Natural killer cell (primary cell): ENCODE measurements around the gene AWAT1. TPM values are rescaled to one million over a fixed set of nuclear protein-coding genes. Genes with fewer than 3 reads are reported as not detected.
"Not testable (repeated sequence)": the region's sequence is repeated elsewhere in the genome, so short reads cannot be mapped to it uniquely, and the experiment has no call there.

Source experiments
- ATAC-seq, 3 donors: fragments of 150-1000 bp in 2 of 3; fragments of 200-7000 bp in 1 of 3; cut with Tn5 transposase; 1 replicate in 1 of 3; 2 replicates in 2 of 3; pipeline ENCODE4 v1.10.0; 2021; ENCODE audit warnings: mild to moderate bottlenecking in 2 of 3, moderate library complexity in 2 of 3
- DNase-seq, 2 donors: peaks; one replicate each; pipeline versions ENCODE4 v3.0.0 to v3.0.0-alpha.2; 2013 to 2021; ENCODE audit warnings: mixed read lengths in 1 of 2
- H3K27ac ChIP-seq: one replicate; pipeline ENCODE4 v1.5.1; 2013; ENCODE audit warnings: mild to moderate bottlenecking, low read length
- H3K27me3 ChIP-seq: one replicate; pipeline ENCODE4 v1.6.1; 2013; ENCODE audit warnings: low read length; ENCODE audit not compliant: control insufficient read depth, insufficient read depth
- H3K36me3 ChIP-seq: one replicate; pipeline ENCODE4 v1.6.1; 2013; ENCODE audit warnings: low read length; ENCODE audit not compliant: control insufficient read depth, insufficient read depth
- H3K4me1 ChIP-seq: one replicate; pipeline ENCODE4 v1.6.1; 2013; ENCODE audit warnings: low read length; ENCODE audit not compliant: control insufficient read depth, insufficient read depth
- H3K4me3 ChIP-seq: one replicate; pipeline ENCODE4 v1.5.1; 2013; ENCODE audit warnings: low read length
- H3K9me3 ChIP-seq: one replicate; pipeline ENCODE4 v1.6.1; 2013; ENCODE audit warnings: low read length; ENCODE audit not compliant: control insufficient read depth, insufficient read depth
- H3K27ac Mint-ChIP-seq, 2 donors: one replicate each; pipeline ENCODE4 v1.8.0; 2022; ENCODE audit warnings: mild to moderate bottlenecking in 2 of 2, mixed read lengths in 2 of 2, moderate library complexity in 1 of 2
- H3K27me3 Mint-ChIP-seq, 2 donors: one replicate each; pipeline ENCODE4 v1.8.0; 2022; ENCODE audit warnings: low read depth in 2 of 2, mixed read lengths in 2 of 2
- H3K36me3 Mint-ChIP-seq: one replicate; pipeline ENCODE4 v1.8.0; 2022; ENCODE audit warnings: mixed read lengths
- H3K4me1 Mint-ChIP-seq, 2 donors: one replicate each; pipeline ENCODE4 v1.8.0; 2022; ENCODE audit warnings: mixed read lengths in 2 of 2
- H3K4me3 Mint-ChIP-seq: one replicate; pipeline ENCODE4 v1.8.0; 2022; ENCODE audit warnings: mild to moderate bottlenecking, moderate library complexity, mixed read lengths
- H3K9me3 Mint-ChIP-seq, 2 donors: one replicate each; pipeline ENCODE4 v1.8.0; 2022; ENCODE audit warnings: mixed read lengths in 2 of 2
- WGBS: methylation state at CpG from one replicate; pipeline ENCODE4 v1.1.7; 2013; ENCODE audit warnings: missing lambda C conversion rate; ENCODE audit not compliant: insufficient coverage; 5-methylcytosine and 5-hydroxymethylcytosine counted together
- intact Hi-C: fragments of 100-400 bp; cut with micrococcal nuclease; formaldehyde crosslinking; loops from one replicate; pipeline ENCODE4 v1.14.2; 2022
- total RNA-seq, 4 donors: library from RNA; stranded (reverse); fragments of 120-200 nt in 1 of 4; gene quantifications; one replicate each; pipeline versions ENCODE4 v1.2.3 to v1.2.4, GENCODE V29; 2013 to 2022
- TF ChIP-seq, protein P1 (sequence below): fragments of 200-600 bp; IDR thresholded peaks from one replicate; pipeline ENCODE4 v1.8.0; 2022; ENCODE audit warnings: antibody characterized with exemption

AWAT1 gene
- total RNA-seq, 3 donors from 2014 or later (not counting 1 experiment from before 2014, with no cell fraction given): not detected

DNA sequence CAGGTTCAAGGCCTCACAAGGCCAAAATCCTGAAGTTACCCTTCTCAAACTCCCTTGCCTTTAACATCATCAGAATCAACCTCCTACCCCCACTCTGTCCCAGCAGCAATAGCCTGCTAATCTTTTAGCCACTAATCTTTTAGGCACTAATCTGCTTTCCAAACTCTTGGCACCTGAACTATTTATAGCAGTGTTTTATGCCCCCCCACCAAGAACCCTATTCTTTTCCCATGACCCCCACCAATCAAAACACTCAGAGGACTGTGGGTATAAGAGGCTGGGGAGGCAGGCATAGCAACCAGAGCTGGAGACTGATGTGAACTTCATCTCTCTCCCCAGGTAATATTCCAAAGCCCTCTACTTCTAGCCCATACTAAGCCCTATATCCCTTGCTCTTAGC is 33.6 kb downstream of the AWAT1 start, which contains the start of gene ARR3:
TSS of gene ARR3 (plus strand) at position 301 of the 400 bp plus-strand sequence. CDS start 1,052 bp downstream, outside the sequence.
- TF ChIP-seq, protein P1, sequence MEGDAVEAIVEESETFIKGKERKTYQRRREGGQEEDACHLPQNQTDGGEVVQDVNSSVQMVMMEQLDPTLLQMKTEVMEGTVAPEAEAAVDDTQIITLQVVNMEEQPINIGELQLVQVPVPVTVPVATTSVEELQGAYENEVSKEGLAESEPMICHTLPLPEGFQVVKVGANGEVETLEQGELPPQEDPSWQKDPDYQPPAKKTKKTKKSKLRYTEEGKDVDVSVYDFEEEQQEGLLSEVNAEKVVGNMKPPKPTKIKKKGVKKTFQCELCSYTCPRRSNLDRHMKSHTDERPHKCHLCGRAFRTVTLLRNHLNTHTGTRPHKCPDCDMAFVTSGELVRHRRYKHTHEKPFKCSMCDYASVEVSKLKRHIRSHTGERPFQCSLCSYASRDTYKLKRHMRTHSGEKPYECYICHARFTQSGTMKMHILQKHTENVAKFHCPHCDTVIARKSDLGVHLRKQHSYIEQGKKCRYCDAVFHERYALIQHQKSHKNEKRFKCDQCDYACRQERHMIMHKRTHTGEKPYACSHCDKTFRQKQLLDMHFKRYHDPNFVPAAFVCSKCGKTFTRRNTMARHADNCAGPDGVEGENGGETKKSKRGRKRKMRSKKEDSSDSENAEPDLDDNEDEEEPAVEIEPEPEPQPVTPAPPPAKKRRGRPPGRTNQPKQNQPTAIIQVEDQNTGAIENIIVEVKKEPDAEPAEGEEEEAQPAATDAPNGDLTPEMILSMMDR: no peak
- no peaks in the 10 kb centered on the region for H3K9me3 Mint-ChIP-seq
- intact Hi-C loops: no loop called here

DNA sequence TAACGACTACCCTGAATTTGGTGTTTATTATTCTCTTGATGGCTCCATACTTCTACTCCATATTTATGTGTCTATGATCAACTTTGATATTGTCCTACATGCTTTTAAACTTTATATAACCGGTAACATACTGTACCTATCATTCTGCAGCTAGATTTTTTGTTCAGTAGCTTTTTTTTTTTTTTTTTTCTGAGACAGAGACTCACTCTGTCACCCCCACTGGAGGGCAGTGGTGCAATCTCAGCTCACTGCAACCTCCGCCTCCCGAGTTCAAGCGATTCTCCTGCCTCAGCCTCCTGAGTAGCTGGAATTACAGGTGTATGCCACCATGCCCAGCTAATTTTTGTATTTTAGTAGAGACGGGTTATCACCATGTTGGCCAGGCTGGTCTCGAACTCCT is 39.6 kb downstream of the AWAT1 start:
- DNase-seq, H3K36me3 ChIP-seq, H3K27ac ChIP-seq, H3K4me3 Mint-ChIP-seq, H3K27ac Mint-ChIP-seq, H3K4me1 Mint-ChIP-seq, H3K27me3 ChIP-seq, H3K9me3 ChIP-seq, H3K4me3 ChIP-seq, intact Hi-C loops, H3K36me3 Mint-ChIP-seq, H3K9me3 Mint-ChIP-seq, H3K4me1 ChIP-seq, ATAC-seq, H3K27me3 Mint-ChIP-seq: not testable (repeated sequence)
- WGBS: 93% methylated on average over 7 of the region's 7 CpGs

More for the DNA sequence above, 33.6 kb downstream of the AWAT1 start, which contains the start of gene ARR3:
- ATAC-seq (no peak), DNase-seq (no peak)
- Histone ChIP-seq H3K36me3 (no peaks in the 10 kb centered on the region), H3K27me3 (no peaks in the 10 kb centered on the region), H3K9me3 (no peaks in the 10 kb centered on the region), H3K4me3 (no peak within 1 kb of the TSS), H3K27ac (no peak within 1 kb of the TSS), H3K4me1 (no peaks in the 10 kb centered on the region)
- H3K4me1 Mint-ChIP-seq: no peaks in the 10 kb centered on the region
- H3K4me3 Mint-ChIP-seq: no peak within 1 kb of the TSS
- H3K27me3 Mint-ChIP-seq: peaks cover 0 to 9% of the 10 kb centered on the region in 2 donors
- H3K27ac Mint-ChIP-seq: no peak within 1 kb of the TSS
- H3K36me3 Mint-ChIP-seq: no peaks in the 10 kb centered on the region

DNA sequence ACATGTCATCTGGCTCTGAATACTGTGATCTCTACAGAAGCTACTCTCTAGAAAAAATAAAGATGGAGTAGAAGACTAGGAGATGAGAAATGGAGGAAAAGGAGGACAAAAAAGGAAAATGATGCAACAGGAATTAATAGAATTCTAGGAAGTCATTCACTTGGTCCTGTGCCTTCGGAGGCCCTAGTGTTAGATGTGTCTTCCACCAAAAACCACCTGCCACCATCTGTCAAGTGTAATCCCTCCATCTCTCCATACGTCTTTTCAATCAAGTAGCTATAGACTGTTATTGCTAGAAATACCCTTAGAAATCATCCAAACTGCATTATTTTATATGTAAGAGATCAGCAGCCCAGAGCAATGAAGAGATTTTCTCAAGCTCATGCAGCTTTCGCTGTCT is 44.6 kb downstream of the AWAT1 start:
- Histone ChIP-seq H3K9me3 (no peaks in the 10 kb centered on the region), H3K4me3 (no peak overlapping the region), H3K27ac (no peak overlapping the region), H3K27me3 (no peaks in the 10 kb centered on the region), H3K36me3 (no peaks in the 10 kb centered on the region), H3K4me1 (no peaks in the 10 kb centered on the region)
- Mint-ChIP-seq H3K36me3 (no peaks in the 10 kb centered on the region), H3K27ac (no peak overlapping the region), H3K4me3 (no peak overlapping the region), H3K9me3 (no peaks in the 10 kb centered on the region), H3K4me1 (no peaks in the 10 kb centered on the region), H3K27me3 (no peaks in the 10 kb centered on the region)
- intact Hi-C loops: no loop called here
- TF ChIP-seq, protein P1: no peak
- DNase-seq: no peak
- no peak for ATAC-seq
- WGBS: no CpG with 5 or more reads among the region's 3 CpGs

DNA sequence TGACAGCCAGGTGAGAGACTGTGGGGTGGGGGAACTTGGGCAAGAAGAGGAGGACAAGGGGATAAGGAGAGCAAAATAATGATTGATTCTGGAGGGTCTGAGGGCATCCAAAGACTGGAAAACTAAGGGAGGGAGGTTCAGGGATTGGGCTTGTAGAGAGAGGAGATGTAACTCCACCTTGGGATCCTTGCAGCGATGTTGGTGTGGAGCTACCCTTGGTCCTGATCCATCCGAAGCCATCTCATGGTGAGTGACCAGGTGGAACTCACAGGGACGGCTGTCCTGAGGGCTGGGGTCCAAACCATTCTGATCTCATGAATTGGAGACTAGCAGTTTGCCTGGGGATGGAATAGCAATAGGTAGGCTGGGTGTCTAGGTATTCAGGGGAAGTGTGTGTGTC is 46.1 kb downstream of the AWAT1 start:
- TF ChIP-seq, protein P1: no peak
- intact Hi-C loops: no loop called here
- Histone ChIP-seq H3K4me1 (peaks cover 2% of the 10 kb centered on the region), H3K9me3 (no peaks in the 10 kb centered on the region), H3K27ac (no peak overlapping the region), H3K36me3 (no peaks in the 10 kb centered on the region), H3K4me3 (no peak overlapping the region), H3K27me3 (no peaks in the 10 kb centered on the region)
- H3K4me3 Mint-ChIP-seq: no peak overlapping the region
- no peaks in the 10 kb centered on the region for H3K36me3 Mint-ChIP-seq
- 97% methylated on average over 3 of the region's 3 CpGs for WGBS
- H3K27me3 Mint-ChIP-seq: no peaks in the 10 kb centered on the region
- no peak for ATAC-seq
- no peaks in the 10 kb centered on the region for H3K4me1 Mint-ChIP-seq
- no peaks in the 10 kb centered on the region for H3K9me3 Mint-ChIP-seq
- no peak for DNase-seq
- no peak overlapping the region for H3K27ac Mint-ChIP-seq
